Bladder microvascular endothelial cell (primary cell): ENCODE data around the gene KLHDC1. TPM values are rescaled to one million over a fixed set of nuclear protein-coding genes. Genes with fewer than 3 reads are reported as not detected.

Source experiments
- total RNA-seq: library from RNA; depleted of rRNA; stranded (reverse); fragments of >200 nt; gene quantifications from 2 replicates; pipeline ENCODE4 v1.2.3, GENCODE V29; 2014

The KLHDC1 gene, protein sequence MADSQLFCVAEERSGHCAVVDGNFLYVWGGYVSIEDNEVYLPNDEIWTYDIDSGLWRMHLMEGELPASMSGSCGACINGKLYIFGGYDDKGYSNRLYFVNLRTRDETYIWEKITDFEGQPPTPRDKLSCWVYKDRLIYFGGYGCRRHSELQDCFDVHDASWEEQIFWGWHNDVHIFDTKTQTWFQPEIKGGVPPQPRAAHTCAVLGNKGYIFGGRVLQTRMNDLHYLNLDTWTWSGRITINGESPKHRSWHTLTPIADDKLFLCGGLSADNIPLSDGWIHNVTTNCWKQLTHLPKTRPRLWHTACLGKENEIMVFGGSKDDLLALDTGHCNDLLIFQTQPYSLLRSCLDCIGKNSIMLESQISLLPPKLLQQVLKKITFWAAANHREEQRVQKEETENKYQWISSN
- total RNA-seq = 1.3 and 2.8 TPM in 2 replicates

DNA sequence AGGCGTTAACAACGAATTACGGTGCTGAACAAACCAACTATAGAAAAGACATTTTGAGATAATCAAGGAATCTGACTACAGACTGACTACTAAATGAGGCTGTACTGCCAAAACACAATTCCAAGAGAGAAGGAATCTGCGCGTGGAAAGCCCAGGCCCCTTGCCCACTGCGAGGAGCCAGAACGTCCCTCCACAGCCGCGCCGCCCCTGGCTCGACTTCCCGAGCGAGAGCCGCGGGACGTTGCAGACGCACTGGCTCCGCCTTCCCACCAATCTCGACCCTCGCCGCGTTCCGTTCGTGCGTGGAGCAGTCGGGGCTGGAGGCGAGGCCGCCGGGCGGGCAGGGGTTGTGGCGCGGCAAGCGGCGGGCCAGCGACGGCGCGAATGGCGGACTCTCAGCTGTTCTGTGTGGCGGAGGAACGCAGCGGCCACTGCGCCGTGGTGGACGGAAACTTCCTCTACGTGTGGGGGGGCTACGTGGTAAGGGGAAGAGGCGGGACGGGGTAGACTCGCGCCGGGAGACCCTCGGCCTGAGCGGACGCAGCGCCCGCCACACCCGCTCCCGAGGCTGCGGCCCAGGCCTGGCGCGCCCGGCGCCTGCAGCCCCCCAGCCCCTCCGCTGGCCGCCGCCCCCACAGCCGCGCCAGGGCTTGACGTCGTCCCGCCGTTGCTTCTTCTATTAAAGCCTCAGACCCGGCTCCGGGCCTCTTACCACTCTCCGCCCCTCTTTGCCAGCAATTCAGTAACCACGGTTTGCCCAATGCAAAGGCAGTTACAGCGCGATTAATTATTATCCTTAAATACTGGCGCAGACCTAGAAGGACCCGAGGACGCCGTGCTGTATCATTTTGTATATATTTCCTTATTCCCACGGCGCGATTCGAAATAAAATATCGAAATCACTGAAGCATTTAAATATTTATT is at the start of gene KLHDC1:
Gene KLHDC1 (plus strand): TSS at position 310 of the 924 bp plus-strand sequence. CDS start 75 bp downstream, at position 385.

DNA sequence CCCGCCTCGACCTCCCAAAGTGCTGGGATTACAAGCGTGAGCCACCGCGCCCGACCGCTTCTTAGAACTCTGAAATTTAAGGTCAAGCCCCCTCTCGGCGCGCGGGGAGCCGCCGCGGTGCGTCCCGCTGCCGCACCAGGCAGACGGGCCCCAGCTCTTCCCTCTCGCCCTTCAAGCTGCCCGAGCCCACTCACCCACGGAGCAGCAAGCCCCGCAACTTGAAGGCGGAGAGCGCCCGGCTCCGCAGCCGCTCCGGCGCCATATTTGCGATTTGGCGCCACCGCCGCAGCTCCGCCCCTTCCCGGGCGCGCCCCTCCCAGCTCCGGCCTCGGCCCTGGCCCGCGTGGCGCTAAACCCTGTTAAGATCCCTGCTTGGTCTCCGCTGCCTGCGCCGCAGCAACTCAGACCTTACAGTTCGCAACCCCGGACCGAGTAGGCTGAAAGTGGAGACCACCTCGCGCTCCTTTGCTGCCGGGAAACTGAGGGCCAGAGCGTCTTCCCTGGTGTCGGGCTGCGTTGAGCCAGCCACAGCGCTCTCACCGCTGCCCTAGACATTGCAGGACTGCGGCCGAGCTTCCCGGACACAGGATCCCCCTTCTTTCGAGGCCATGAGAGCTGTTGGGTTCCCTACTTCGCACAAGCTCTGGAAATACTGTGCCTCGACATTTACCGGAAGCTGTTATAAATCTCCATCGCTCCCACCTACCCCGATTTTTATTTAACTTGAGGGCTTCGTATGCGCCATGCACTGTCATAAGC is 4.8 kb upstream of the KLHDC1 start, which contains the start of gene POLE2:
Gene POLE2 (minus strand): TSS at position 273 of the 759 bp plus-strand sequence. CDS start 11 bp downstream, at position 262.

DNA sequence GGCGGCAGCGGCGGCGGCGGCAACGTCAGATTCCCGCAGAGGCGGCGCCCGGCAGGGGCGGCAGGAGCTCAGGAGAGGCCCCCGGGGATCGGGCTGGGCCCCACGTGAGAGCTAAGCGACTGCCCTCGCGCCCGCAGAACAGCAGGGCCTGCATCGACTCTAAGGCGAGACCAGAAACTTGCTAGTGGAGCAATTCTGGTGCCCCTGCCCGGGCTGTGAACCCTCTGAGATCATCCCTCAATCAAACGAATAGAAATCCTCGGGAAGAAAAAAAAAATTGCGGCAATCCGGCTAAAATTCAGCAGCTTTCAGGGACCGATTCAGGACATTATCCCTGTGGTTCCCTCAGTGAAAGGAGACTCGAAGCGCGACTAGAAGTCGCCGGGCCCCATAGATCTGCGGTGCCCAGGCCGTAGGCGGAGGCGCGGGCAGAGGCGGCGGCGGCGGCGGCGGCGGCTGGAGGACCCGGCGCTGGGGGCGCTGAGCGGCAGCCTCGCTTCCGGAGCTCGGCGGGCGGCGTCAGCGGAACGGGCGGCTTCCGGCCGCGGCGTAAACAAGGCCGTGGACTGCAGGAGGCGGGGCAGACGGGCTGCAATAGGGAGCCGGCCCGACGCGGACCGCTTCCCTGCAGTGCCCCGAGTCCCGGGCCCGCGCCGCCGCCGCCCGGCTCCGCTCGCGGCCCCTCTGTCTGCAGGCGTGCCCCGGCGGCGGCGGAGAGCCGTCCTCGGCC is 74.8 kb downstream of the KLHDC1 start, which contains the start of gene KLHDC2:
Gene KLHDC2 (plus strand): TSS at position 583 of the 730 bp plus-strand sequence. CDS start 316 bp downstream, outside the sequence.

Other genes with a start within 250 kb of the KLHDC1 start
- 551 and 1,484 TPM in 2 replicates for gene RPS29, start 106.7 kb upstream of the KLHDC1 start, total RNA-seq
- 16.9 and 25.4 TPM in 2 replicates for gene LRR1, start 94.2 kb upstream of the KLHDC1 start, total RNA-seq
- gene RPL36AL, start 72.5 kb upstream of the KLHDC1 start, total RNA-seq = 324 and 335 TPM in 2 replicates
- 57.6 and 66.5 TPM in 2 replicates for gene MGAT2, start 72.3 kb upstream of the KLHDC1 start, total RNA-seq
- 5.3 and 7.6 TPM in 2 replicates for gene DNAAF2, start 57.9 kb upstream of the KLHDC1 start, total RNA-seq
- gene POLE2, start 4.9 kb upstream of the KLHDC1 start, total RNA-seq = 11.5 and 12.6 TPM in 2 replicates
- gene KLHDC2, start 75.0 kb downstream of the KLHDC1 start, total RNA-seq = 60.9 and 61.4 TPM in 2 replicates
- 34.2 and 125 TPM in 2 replicates for gene NEMF, start 159.7 kb downstream of the KLHDC1 start, total RNA-seq
- gene ARF6, start 200.0 kb downstream of the KLHDC1 start, total RNA-seq = 45.7 and 49.7 TPM in 2 replicates